ENCODE measurements around the gene PITPNB.

Gene PITPNB

DNA sequence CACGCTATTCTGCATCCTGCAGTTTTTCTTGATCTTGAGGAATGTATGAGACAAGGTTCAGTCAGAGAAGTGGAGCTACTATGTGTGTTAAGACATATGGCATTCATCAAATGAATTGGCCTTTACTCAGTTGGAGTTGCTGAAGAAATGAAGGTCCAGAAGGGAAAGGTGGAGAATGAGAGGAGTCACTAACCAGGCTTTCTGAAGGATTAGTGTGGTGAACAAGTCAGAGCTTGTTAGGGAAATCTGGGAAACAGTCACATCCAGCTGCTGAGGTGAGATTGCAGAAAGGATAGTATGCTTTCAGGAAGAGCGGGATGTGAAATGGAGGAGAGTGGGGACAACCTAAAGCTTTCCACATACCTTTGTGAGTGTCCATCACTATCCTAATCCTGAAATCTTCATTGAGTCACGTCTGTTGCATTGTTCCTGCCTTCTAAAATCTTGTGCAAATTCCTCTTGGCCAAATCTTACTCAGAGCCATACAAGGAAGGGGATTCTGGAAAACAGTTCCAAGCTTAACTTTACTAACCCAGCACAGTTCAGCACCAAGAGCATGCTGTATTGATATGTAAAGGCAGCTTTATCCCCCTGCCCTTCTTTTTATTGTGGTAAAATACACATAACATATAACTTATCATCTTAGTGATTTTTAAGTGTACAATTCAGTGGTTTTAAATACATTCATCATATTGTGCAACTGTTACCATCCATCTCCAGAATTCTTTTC, 11.4 kb upstream of the PITPNB start:
- Histone ChIP-seq H3K4me1 (ENCODE audit: low read depth, poor library complexity, severe bottlenecking) (no peaks in the 10 kb centered on the region), H4K20me1 (ENCODE audit: insufficient read depth) (no peaks in the 10 kb centered on the region), H3K4me2 (no peak overlapping the region), H3K27ac (no peak overlapping the region), H3K4me3 (IDR thresholded peaks at IDR 0.05; ENCODE audit: insufficient read depth, low read depth, low read length) (no peak overlapping the region), H2AFZ (ENCODE audit: low read depth) (no peak overlapping the region), H3K79me2 (ENCODE audit: insufficient read depth, low read depth) (no peaks in the 10 kb centered on the region), H3K27me3 (ENCODE audit: insufficient read depth, low read depth) (no peaks in the 10 kb centered on the region), H3K36me3 (ENCODE audit: insufficient read depth) (no peaks in the 10 kb centered on the region), H3K9ac (no peak overlapping the region)
- TF ChIP-seq, protein P1, sequence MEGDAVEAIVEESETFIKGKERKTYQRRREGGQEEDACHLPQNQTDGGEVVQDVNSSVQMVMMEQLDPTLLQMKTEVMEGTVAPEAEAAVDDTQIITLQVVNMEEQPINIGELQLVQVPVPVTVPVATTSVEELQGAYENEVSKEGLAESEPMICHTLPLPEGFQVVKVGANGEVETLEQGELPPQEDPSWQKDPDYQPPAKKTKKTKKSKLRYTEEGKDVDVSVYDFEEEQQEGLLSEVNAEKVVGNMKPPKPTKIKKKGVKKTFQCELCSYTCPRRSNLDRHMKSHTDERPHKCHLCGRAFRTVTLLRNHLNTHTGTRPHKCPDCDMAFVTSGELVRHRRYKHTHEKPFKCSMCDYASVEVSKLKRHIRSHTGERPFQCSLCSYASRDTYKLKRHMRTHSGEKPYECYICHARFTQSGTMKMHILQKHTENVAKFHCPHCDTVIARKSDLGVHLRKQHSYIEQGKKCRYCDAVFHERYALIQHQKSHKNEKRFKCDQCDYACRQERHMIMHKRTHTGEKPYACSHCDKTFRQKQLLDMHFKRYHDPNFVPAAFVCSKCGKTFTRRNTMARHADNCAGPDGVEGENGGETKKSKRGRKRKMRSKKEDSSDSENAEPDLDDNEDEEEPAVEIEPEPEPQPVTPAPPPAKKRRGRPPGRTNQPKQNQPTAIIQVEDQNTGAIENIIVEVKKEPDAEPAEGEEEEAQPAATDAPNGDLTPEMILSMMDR (conservative IDR thresholded peaks at IDR 0.05; ENCODE audit: low read depth, low read length), result no peak

DNA sequence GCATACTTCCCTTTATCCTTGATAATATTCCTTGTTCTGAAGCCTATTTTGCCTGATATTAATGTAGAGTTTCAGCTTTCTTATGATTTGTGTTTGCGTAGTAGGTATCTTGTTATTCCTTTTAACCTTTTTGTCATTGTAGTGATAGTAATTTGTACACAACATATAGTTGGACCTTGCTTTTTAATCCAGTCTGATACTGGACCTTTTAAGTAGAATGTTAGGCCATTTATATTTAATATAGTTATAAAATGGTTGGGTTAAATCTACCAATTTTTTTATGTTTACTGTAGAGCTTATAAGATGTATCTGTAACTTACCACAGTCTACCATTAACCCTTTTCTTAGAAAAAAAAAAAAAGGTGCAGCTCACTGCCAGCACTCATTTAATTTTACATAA, 8.6 kb upstream of the PITPNB start:
- Histone ChIP-seq H3K4me3 (IDR thresholded peaks at IDR 0.05; ENCODE audit: insufficient read depth, low read depth, low read length) (no peak overlapping the region), H3K9ac (no peak overlapping the region), H3K36me3 (ENCODE audit: insufficient read depth) (no peaks in the 10 kb centered on the region), H2AFZ (ENCODE audit: low read depth) (no peak overlapping the region), H3K27ac (no peak overlapping the region), H3K27me3 (ENCODE audit: insufficient read depth, low read depth) (no peaks in the 10 kb centered on the region), H3K79me2 (ENCODE audit: insufficient read depth, low read depth) (no peaks in the 10 kb centered on the region; the same call in 1 of the 2 replicates), H4K20me1 (ENCODE audit: insufficient read depth) (no peaks in the 10 kb centered on the region), H3K4me1 (ENCODE audit: low read depth, poor library complexity, severe bottlenecking) (no peaks in the 10 kb centered on the region), H3K4me2 (no peak overlapping the region)
- TF ChIP-seq, protein P1 (conservative IDR thresholded peaks at IDR 0.05; ENCODE audit: low read depth, low read length), result no peak

- H3K4me2 ChIP-seq, result no peak overlapping the region
- H3K27me3 ChIP-seq (ENCODE audit: insufficient read depth, low read depth), result no peaks in the 10 kb centered on the region
- no peaks in the 10 kb centered on the region for H4K20me1 ChIP-seq (ENCODE audit: insufficient read depth)
- H3K9ac ChIP-seq, result no peak overlapping the region
- no peak overlapping the region for H3K4me3 ChIP-seq (IDR thresholded peaks at IDR 0.05; ENCODE audit: insufficient read depth, low read depth, low read length)
- H3K79me2 ChIP-seq (ENCODE audit: insufficient read depth, low read depth), result peaks cover 13% of the 10 kb centered on the region
- no peak overlapping the region for H3K27ac ChIP-seq
- TF ChIP-seq, protein P1 (conservative IDR thresholded peaks at IDR 0.05; ENCODE audit: low read depth, low read length), result no peak
- H3K4me1 ChIP-seq (ENCODE audit: low read depth, poor library complexity, severe bottlenecking), result peaks cover 16% of the 10 kb centered on the region
- no peaks in the 10 kb centered on the region for H3K36me3 ChIP-seq (ENCODE audit: insufficient read depth)
- H2AFZ ChIP-seq (ENCODE audit: low read depth), result no peak overlapping the region
Observed at GRCh38 chr22:27925331-27925730, 6.3 kb upstream of the PITPNB start.

GRCh38 chr22:27919942-27920755, 1.1 kb upstream of the PITPNB start:
- Histone ChIP-seq H3K27ac (peak overlapping the region; percentile 64), H3K4me1 (ENCODE audit: low read depth, poor library complexity, severe bottlenecking) (peaks cover 44% of the 10 kb centered on the region), H4K20me1 (ENCODE audit: insufficient read depth) (peaks cover 25% of the 10 kb centered on the region), H2AFZ (ENCODE audit: low read depth) (peak overlapping the region; percentile 74), H3K9ac (peak overlapping the region; percentile 89), H3K36me3 (ENCODE audit: insufficient read depth) (no peaks in the 10 kb centered on the region), H3K27me3 (ENCODE audit: insufficient read depth, low read depth) (no peaks in the 10 kb centered on the region), H3K4me2 (peak overlapping the region; percentile 89), H3K4me3 (IDR thresholded peaks at IDR 0.05; ENCODE audit: insufficient read depth, low read depth, low read length) (peak overlapping the region; percentile 58), H3K79me2 (ENCODE audit: insufficient read depth, low read depth) (peaks cover 60% of the 10 kb centered on the region)
- TF ChIP-seq, protein P1 (conservative IDR thresholded peaks at IDR 0.05; ENCODE audit: low read depth, low read length), result no peak

Measured in KMS-11 (cell line).